LoVo (cell line): ENCODE results near the gene FEN1.
A peak's percentile ranks its signal among the peaks of the same experiment; 100 is the strongest.

Source experiments
- DNase-seq: peaks from one replicate; pipeline ENCODE4 v3.0.0-alpha.2; 2016; ENCODE audit warnings: low spot score

FEN1 gene

GRCh38 chr11:61775106-61775505 lies 17.6 kb upstream of the FEN1 start:
- no peak for DNase-seq

- DNase-seq: no peak
Measured at GRCh38 chr11:61775606-61776554, 16.8 kb upstream of the FEN1 start.

- no peak for DNase-seq
Measured at GRCh38 chr11:61776561-61777075, 16.1 kb upstream of the FEN1 start.

- no peak for DNase-seq
Measured at GRCh38 chr11:61777234-61778090, 15.2 kb upstream of the FEN1 start.

- DNase-seq: no peak
Measured at GRCh38 chr11:61778357-61778886, 14.3 kb upstream of the FEN1 start.

GRCh38 chr11:61778920-61779650 lies 13.6 kb upstream of the FEN1 start:
- no peak for DNase-seq

- no peak for DNase-seq
Measured at GRCh38 chr11:61779666-61780525, 12.8 kb upstream of the FEN1 start.

- DNase-seq: no peak
Measured at GRCh38 chr11:61780581-61781162, 12.0 kb upstream of the FEN1 start.

GRCh38 chr11:61781585-61781984 lies 11.1 kb upstream of the FEN1 start:
- no peak for DNase-seq

GRCh38 chr11:61782299-61782698 lies 10.4 kb upstream of the FEN1 start:
- DNase-seq: no peak

GRCh38 chr11:61782841-61783240 lies 9.9 kb upstream of the FEN1 start:
- no peak for DNase-seq

GRCh38 chr11:61783717-61784505 lies 8.8 kb upstream of the FEN1 start:
- no peak for DNase-seq

- no peak for DNase-seq
Measured at GRCh38 chr11:61784506-61784805, 8.3 kb upstream of the FEN1 start.

GRCh38 chr11:61785837-61786402 lies 6.8 kb upstream of the FEN1 start:
- no peak for DNase-seq

GRCh38 chr11:61787928-61788491 lies 4.7 kb upstream of the FEN1 start:
- peak; percentile 40 for DNase-seq

GRCh38 chr11:61791737-61792309 lies 888 bp upstream of the FEN1 start:
- DNase-seq: peak; percentile 90

- DNase-seq: no peak
Measured at GRCh38 chr11:61793083-61793828, 545 bp downstream of the FEN1 start.

GRCh38 chr11:61793829-61794204 lies 1.1 kb downstream of the FEN1 start:
- no peak for DNase-seq
